HepG2 (cell line): ENCODE measurements around the gene ATP7A. TPM values are rescaled to one million over a fixed set of nuclear protein-coding genes. Genes with fewer than 3 reads are reported as not detected.

ENCODE experiments used
- ATAC-seq: fragments of 200-7000 bp; cut with Tn5 transposase; 3 replicates; pipeline ENCODE4 v1.9.1; 2020; ENCODE audit warnings: mild to moderate bottlenecking, moderate library complexity
- BruUV-seq: library from RNA; stranded (reverse); fragments of 400-500 nt; replicated peaks from 2 replicates; lab custom pipeline; 2021; lab: Mats Ljungman, UMichigan
- CTCF ChIA-PET: fragments of 300-600 bp; formaldehyde crosslinking; extraction: SDS; loops from one replicate; lab custom pipeline; 2021; ENCODE audit warnings: low total read pairs, inconsistent platforms, low intra/inter-chr PET ratio; lab: Yijun Ruan, JAX
- POLR2A ChIA-PET: fragments of 350-600 bp; sonication (Branson Sonifier 250); formaldehyde crosslinking; loops from one replicate; lab custom pipeline; 2020; ENCODE audit warnings: antibody characterized with exemption, inconsistent platforms; lab: Yijun Ruan, JAX
- DNase-seq: peaks from one replicate; pipeline ENCODE4 v3.0.0-alpha.2; 2015; ENCODE audit warnings: low spot score
- FAIRE-seq: peaks from 3 replicates; lab custom pipeline; 2011; peaks lifted over from hg19 to GRCh38; lab: Jason Lieb, UNC
- H2AFZ ChIP-seq: one replicate; pipeline ENCODE4 v1.6.1; 2011; ENCODE audit warnings: low read length, inconsistent platforms
- H3K27ac ChIP-seq: fragments of 300-600 bp; 3 replicates; pipeline ENCODE4 v1.8.0; 2011; ENCODE audit warnings: mixed run types, mild to moderate bottlenecking, mixed read lengths, low read length, inconsistent platforms; ENCODE audit not compliant: insufficient read depth; ENCODE audit errors: extremely low read length
- H3K27me3 ChIP-seq, 2 experiments: fragments of 200-600 bp in 1 of 2; 2 replicates in 1 of 2; 3 replicates in 1 of 2; pipeline versions ENCODE4 v1.6.0 to v1.8.0; 2011; ENCODE audit warnings: low read length in 2 of 2, mild to moderate bottlenecking in 2 of 2, moderate library complexity in 2 of 2, inconsistent platforms in 1 of 2; ENCODE audit not compliant: insufficient read depth in 2 of 2, control insufficient read depth in 1 of 2
- H3K36me3 ChIP-seq, 2 experiments: fragments of 200-600 bp in 1 of 2; replicated peaks in 1 of 2; 2 replicates in 1 of 2; 3 replicates in 1 of 2; pipeline versions ENCODE4 v1.5.1 to v1.8.0; 2011; ENCODE audit warnings: low read length in 2 of 2, inconsistent platforms in 1 of 2; ENCODE audit not compliant: insufficient read depth in 2 of 2, control insufficient read depth in 1 of 2
- H3K4me1 ChIP-seq: 2 replicates; pipeline ENCODE4 v1.5.1; 2012; ENCODE audit warnings: low read length, inconsistent platforms; ENCODE audit not compliant: insufficient read depth
- H3K4me2 ChIP-seq: 2 replicates; pipeline ENCODE4 v1.6.0; 2011; ENCODE audit warnings: low read depth, low read length, inconsistent platforms
- H3K4me3 ChIP-seq, 3 experiments: fragments of 200-600 bp in 1 of 3; sonication (generic), shearing (Covaris generic) in 1 of 3; replicated peaks in 1 of 3; 2 replicates each; pipeline ENCODE4 v1.5.1; 2011 to 2016; ENCODE audit warnings: low read length in 3 of 3, inconsistent platforms in 2 of 3, low read depth in 2 of 3, mild to moderate bottlenecking in 2 of 3, control low read depth in 1 of 3, mixed read lengths in 1 of 3; ENCODE audit not compliant: insufficient read depth in 1 of 3
- H3K79me2 ChIP-seq: one replicate; pipeline ENCODE4 v1.6.1; 2011; ENCODE audit warnings: low read length, inconsistent platforms; ENCODE audit not compliant: insufficient read depth
- H3K9ac ChIP-seq: 2 replicates; pipeline ENCODE4 v1.6.0; 2011; ENCODE audit warnings: mild to moderate bottlenecking, low read depth, low read length, inconsistent platforms; ENCODE audit not compliant: insufficient read depth
- H3K9me3 ChIP-seq: 2 replicates; pipeline ENCODE4 v1.5.1; 2012; ENCODE audit warnings: mild to moderate bottlenecking, low read length
- H4K20me1 ChIP-seq: 2 replicates; pipeline ENCODE4 v1.6.0; 2011; ENCODE audit warnings: inconsistent platforms, mild to moderate bottlenecking, low read length, moderate library complexity; ENCODE audit not compliant: insufficient read depth
- CBX5 ChIP-seq: sonication (generic); formaldehyde crosslinking; IDR thresholded peaks from 2 replicates; pipeline ENCODE4 v1.4.0; 2020; ENCODE audit warnings: missing genetic modification reagents, borderline replicate concordance
- DMTF1 ChIP-seq: sonication (generic); formaldehyde crosslinking; IDR thresholded peaks from 2 replicates; pipeline ENCODE4 v1.4.0; 2020; ENCODE audit warnings: mild to moderate bottlenecking, missing genetic modification reagents
- ETV6 ChIP-seq: sonication (generic); formaldehyde crosslinking; conservative IDR thresholded peaks from 2 replicates; pipeline ENCODE4 v1.4.0; 2020; ENCODE audit warnings: missing genetic modification reagents
- HMGXB3 ChIP-seq: sonication (generic); formaldehyde crosslinking; IDR thresholded peaks from 2 replicates; pipeline ENCODE4 v1.4.0; 2020; ENCODE audit warnings: missing genetic modification reagents, borderline replicate concordance
- MNT ChIP-seq: fragments of 450-650 bp; IDR thresholded peaks from 2 replicates; pipeline ENCODE4 v1.6.1; 2016
- ZMYM3 ChIP-seq: sonication (generic); formaldehyde crosslinking; IDR thresholded peaks from 2 replicates; pipeline ENCODE4 v1.5.1; 2020; ENCODE audit warnings: mild to moderate bottlenecking, missing genetic modification reagents
- ZNF253 ChIP-seq: sonication (generic); formaldehyde crosslinking; IDR thresholded peaks from 2 replicates; pipeline ENCODE4 v1.8.0; 2022; ENCODE audit warnings: mild to moderate bottlenecking, missing genetic modification reagents, borderline replicate concordance
- ZNF30 ChIP-seq: sonication (generic); formaldehyde crosslinking; IDR thresholded peaks from 2 replicates; pipeline ENCODE4 v1.5.0; 2020; ENCODE audit warnings: mild to moderate bottlenecking, missing genetic modification reagents
- ZNF414 ChIP-seq: sonication (generic); formaldehyde crosslinking; IDR thresholded peaks from 2 replicates; pipeline ENCODE4 v1.5.0; 2020; ENCODE audit warnings: missing genetic modification reagents
- ZNF616 ChIP-seq: sonication (generic); formaldehyde crosslinking; IDR thresholded peaks from 2 replicates; pipeline ENCODE4 v1.5.0; 2020; ENCODE audit warnings: low read depth, mild to moderate bottlenecking, missing genetic modification reagents
- ZNF644 ChIP-seq: IDR thresholded peaks from 2 replicates; pipeline ENCODE4 v1.6.1; 2016; ENCODE audit warnings: low read depth
- WGBS: methylation state at CpG from one replicate; pipeline ENCODE4 v1.1.6; 2017; ENCODE audit warnings: low lambda C conversion rate; 5-methylcytosine and 5-hydroxymethylcytosine counted together
- in situ Hi-C: cut with HindIII; loops from 2 replicates; pipeline ENCODE4 v1.10.0; 2017; ENCODE audit warnings: low pct_unique_long_range_greater_than_20kb; ENCODE audit not compliant: extremely low pct_ligation_motif_present
- intact Hi-C: fragments of 100-400 bp; cut with micrococcal nuclease; formaldehyde crosslinking; loops from one replicate; pipeline ENCODE4 v1.10.0; 2022; ENCODE audit not compliant: unreplicated experiment
- polyA plus RNA-seq, 8 experiments: library from polyadenylated mRNA; depleted of rRNA in 3 of 8; stranded (reverse) in 7 of 8; unstranded in 1 of 8; fragments of >200 nt; fragmentation: Illumina TruSeq in 4 of 8; extraction: Trizol in 4 of 8; gene quantifications; 2 replicates each; pipeline versions ENCODE4 v1.2.1 to v1.2.3, GENCODE V29; 2011 to 2016; ENCODE audit warnings: low read depth in 4 of 8, missing spikeins in 1 of 8, mixed read lengths in 1 of 8; ENCODE audit not compliant: insufficient read depth in 1 of 8
- total RNA-seq, 5 experiments: library from RNA; depleted of rRNA; stranded (reverse); fragments of >200 nt; fragmentation: Illumina TruSeq; extraction: Trizol; gene quantifications; 2 replicates each; pipeline ENCODE4 v1.2.3, GENCODE V29; 2016; ENCODE audit warnings: low read depth in 1 of 5
- TF ChIP-seq, protein P1 (sequence below): sonication (generic); formaldehyde crosslinking; IDR thresholded peaks from 2 replicates; pipeline ENCODE4 v1.8.1; 2023; ENCODE audit warnings: mild to moderate bottlenecking, missing genetic modification reagents
- TF ChIP-seq, protein P2 (sequence below): sonication (generic); formaldehyde crosslinking; conservative IDR thresholded peaks from 2 replicates; pipeline ENCODE4 v1.8.1; 2023; ENCODE audit warnings: missing genetic modification reagents

Gene ATP7A
- total and polyA plus RNA-seq, 2 of the 13 experiments (the other 11 are each of a cell fraction or from before 2014, with no cell fraction given) = 1.7 to 4.7 TPM

DNA sequence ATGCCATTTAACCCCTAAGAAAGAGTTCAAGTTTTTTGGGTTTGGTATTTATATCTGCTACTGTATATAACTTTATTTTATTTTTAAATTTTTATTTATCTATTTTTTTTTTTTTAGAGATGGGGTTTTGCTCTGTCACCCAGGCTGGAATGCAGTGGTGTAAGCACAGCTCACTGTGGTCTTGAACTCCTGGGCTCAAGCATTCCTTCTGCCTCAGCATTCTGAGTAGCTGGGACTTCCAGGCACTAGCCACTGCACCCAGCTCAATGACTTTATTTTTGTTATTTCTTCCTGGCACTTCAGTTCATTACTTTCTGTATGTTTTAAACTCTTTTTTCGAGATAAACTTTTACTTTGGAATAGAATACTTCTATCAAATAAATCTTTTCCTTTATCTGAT lies 101.4 kb downstream of the ATP7A start:
- no peaks in the 10 kb centered on the region for H3K9me3 ChIP-seq
- H3K9ac ChIP-seq = no peak overlapping the region
- in situ Hi-C loops (no loop called here), intact Hi-C loops (no loop called here)
- no peak overlapping the region for H3K4me3 ChIP-seq
- DNase-seq (no peak), FAIRE-seq (no peak), ATAC-seq (no peak)
- no peaks in the 10 kb centered on the region for H3K36me3 ChIP-seq
- H2AFZ ChIP-seq = no peak overlapping the region
- no peaks in the 10 kb centered on the region for H4K20me1 ChIP-seq
- no peak for TF ChIP-seq ZNF616 (CRISPR knock-in tag)
- no peak for TF ChIP-seq ZNF644 (CRISPR knock-in tag)
- TF ChIP-seq ETV6 (CRISPR knock-in tag) = no peak
- TF ChIP-seq DMTF1 = no peak
- no peak for TF ChIP-seq CBX5 (CRISPR knock-in tag)
- TF ChIP-seq, protein P1, sequence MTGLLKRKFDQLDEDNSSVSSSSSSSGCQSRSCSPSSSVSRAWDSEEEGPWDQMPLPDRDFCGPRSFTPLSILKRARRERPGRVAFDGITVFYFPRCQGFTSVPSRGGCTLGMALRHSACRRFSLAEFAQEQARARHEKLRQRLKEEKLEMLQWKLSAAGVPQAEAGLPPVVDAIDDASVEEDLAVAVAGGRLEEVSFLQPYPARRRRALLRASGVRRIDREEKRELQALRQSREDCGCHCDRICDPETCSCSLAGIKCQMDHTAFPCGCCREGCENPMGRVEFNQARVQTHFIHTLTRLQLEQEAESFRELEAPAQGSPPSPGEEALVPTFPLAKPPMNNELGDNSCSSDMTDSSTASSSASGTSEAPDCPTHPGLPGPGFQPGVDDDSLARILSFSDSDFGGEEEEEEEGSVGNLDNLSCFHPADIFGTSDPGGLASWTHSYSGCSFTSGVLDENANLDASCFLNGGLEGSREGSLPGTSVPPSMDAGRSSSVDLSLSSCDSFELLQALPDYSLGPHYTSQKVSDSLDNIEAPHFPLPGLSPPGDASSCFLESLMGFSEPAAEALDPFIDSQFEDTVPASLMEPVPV (CRISPR knock-in tag) = no peak
- no peak for TF ChIP-seq ZMYM3
- TF ChIP-seq ZNF253 (CRISPR knock-in tag) = no peak
- no peak for TF ChIP-seq ZNF414 (CRISPR knock-in tag)
- no peak for TF ChIP-seq ZNF30 (CRISPR knock-in tag)
- no peak for TF ChIP-seq HMGXB3 (CRISPR knock-in tag)
- TF ChIP-seq, protein P2, sequence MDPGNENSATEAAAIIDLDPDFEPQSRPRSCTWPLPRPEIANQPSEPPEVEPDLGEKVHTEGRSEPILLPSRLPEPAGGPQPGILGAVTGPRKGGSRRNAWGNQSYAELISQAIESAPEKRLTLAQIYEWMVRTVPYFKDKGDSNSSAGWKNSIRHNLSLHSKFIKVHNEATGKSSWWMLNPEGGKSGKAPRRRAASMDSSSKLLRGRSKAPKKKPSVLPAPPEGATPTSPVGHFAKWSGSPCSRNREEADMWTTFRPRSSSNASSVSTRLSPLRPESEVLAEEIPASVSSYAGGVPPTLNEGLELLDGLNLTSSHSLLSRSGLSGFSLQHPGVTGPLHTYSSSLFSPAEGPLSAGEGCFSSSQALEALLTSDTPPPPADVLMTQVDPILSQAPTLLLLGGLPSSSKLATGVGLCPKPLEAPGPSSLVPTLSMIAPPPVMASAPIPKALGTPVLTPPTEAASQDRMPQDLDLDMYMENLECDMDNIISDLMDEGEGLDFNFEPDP (CRISPR knock-in tag) = no peak
- no peak for TF ChIP-seq MNT
- ChIA-PET POLR2A (no interaction called here), CTCF (no interaction called here)
- no peaks in the 10 kb centered on the region for H3K27me3 ChIP-seq
- WGBS = 81% methylated on average over 1 of the region's 1 CpG
- no peaks in the 10 kb centered on the region for H3K4me1 ChIP-seq
- no TSS peak for BruUV-seq
- H3K79me2 ChIP-seq = no peaks in the 10 kb centered on the region
- H3K4me2 ChIP-seq = no peak overlapping the region
- no peak overlapping the region for H3K27ac ChIP-seq
